Measurements from ENCODE around the gene RCL1. TPM values are rescaled to one million over a fixed set of nuclear protein-coding genes. Genes with fewer than 3 reads are reported as not detected.

Gene RCL1
- polyA plus RNA-seq, 1 donor (not counting 4 experiments of a cell fraction or from before 2014, with no cell fraction given) = 16.6 TPM

DNA sequence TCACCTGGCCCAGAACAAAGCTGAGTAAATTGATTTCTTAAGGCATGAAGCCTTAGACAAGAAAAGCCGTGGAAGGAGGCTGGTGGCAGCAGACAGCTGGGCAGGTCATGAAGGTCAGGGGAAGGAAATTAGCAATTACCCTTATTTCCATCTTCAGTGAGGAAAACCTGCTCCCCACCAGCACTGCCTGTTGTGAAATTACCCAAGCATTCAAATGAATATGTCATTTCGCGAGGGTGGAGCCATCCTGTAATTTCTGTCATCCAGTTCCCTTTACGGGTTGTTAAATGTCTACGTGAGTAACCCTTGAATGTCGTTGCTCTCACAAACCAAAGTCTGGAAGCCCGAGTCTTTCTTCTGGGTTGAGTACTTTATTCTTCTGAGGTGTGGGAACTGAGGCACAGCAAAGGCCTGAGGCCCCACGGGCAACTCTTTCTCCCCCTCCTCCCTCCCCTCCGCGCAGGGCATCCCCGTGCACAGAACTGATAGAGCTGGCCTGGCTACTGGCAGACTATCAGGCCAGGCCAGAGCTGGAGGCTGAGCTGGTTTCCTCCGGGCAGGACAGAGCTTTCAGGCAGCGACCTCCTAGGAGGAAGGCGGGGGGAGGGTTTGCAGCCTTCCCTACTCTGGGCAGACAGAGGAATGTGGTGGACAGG is 29.7 kb upstream of the RCL1 start:
- DNase-seq (ENCODE audit: low read depth, low spot score) = no peak
- Histone ChIP-seq H3K27ac (ENCODE audit: control insufficient read depth, insufficient read depth, low read length) (no peak overlapping the region), H3K4me2 (ENCODE audit: control insufficient read depth, extremely low read depth, insufficient read depth, low read depth, low read length) (peak overlapping the region; percentile 64)

DNA sequence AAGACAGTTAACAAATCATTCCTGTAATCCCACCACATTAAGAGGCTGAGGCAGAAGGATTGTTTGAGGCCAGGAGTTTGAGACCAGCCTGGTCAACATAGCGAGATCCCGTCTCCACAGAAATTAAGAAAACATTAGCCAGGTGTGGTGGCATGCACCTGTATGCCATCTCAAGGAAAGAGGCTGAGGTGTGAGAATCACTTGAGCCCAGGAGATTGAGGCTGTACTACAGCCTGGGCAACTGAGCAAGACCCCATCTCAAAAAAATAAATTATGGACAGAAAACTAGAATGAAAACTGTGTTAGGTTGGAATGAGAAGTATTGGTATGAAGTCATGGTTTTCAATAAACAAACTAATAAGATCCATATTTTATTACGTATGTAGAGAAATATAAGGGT is 28.7 kb upstream of the RCL1 start:
- H3K79me2 ChIP-seq (ENCODE audit: control insufficient read depth, insufficient read depth, low read length) = no peaks in the 10 kb centered on the region
- H2AFZ ChIP-seq (ENCODE audit: control insufficient read depth, low read length) = no peak overlapping the region
- peaks cover 8% of the 10 kb centered on the region for H3K4me1 ChIP-seq (ENCODE audit: control insufficient read depth, extremely low read depth, insufficient read depth, low read length)
- no peak overlapping the region for H3K9ac ChIP-seq (ENCODE audit: control insufficient read depth, extremely low read depth, insufficient read depth, low read length)
- dilution Hi-C loops (cut with MboI; ENCODE audit: extremely low pct_ligation_motif_present, low sequenced_read_pairs) = no loop called here
- H3K27ac ChIP-seq (ENCODE audit: control insufficient read depth, insufficient read depth, low read length) = no peak overlapping the region
- no peaks in the 10 kb centered on the region for H3K9me3 ChIP-seq (ENCODE audit: control insufficient read depth, low read depth, low read length)
- FAIRE-seq (no peak), DNase-seq (ENCODE audit: low read depth, low spot score) (no peak)
- H3K36me3 ChIP-seq (ENCODE audit: control insufficient read depth in 2 of 2, extremely low read depth in 1 of 2, insufficient read depth in 2 of 2, low read length in 2 of 2) = no peaks in the 10 kb centered on the region
- no peaks in the 10 kb centered on the region for H3K27me3 ChIP-seq (ENCODE audit: control insufficient read depth, extremely low read depth, insufficient read depth, low read length)
- no peak overlapping the region for H3K4me3 ChIP-seq (ENCODE audit: control insufficient read depth in 2 of 3, extremely low read depth in 1 of 3, insufficient read depth in 2 of 3, low read depth in 1 of 3, low read length in 3 of 3)
- H4K20me1 ChIP-seq (ENCODE audit: control insufficient read depth, extremely low read depth, insufficient read depth, low read length) = no peaks in the 10 kb centered on the region
- H3K9me1 ChIP-seq (ENCODE audit: control insufficient read depth, extremely low read depth, insufficient read depth, low read length) = no peaks in the 10 kb centered on the region
- H3K4me2 ChIP-seq (ENCODE audit: control insufficient read depth, extremely low read depth, insufficient read depth, low read depth, low read length) = no peak overlapping the region
- TF ChIP-seq CTCF (optimal IDR thresholded peaks at IDR 0.05 in 1 of 3, IDR thresholded peaks at IDR 0.05 in 1 of 3, conservative IDR thresholded peaks at IDR 0.05 in 1 of 3; ENCODE audit: extremely low read depth in 1 of 3, insufficient read depth in 2 of 3, low read length in 3 of 3) = no peak
- TF ChIP-seq EZH2 (IDR thresholded peaks at IDR 0.05; ENCODE audit: low read length) = no peak

More for the DNA sequence above, 29.7 kb upstream of the RCL1 start:
- TF ChIP-seq EZH2 (IDR thresholded peaks at IDR 0.05; ENCODE audit: low read length) (no peak), CTCF (optimal IDR thresholded peaks at IDR 0.05 in 1 of 3, IDR thresholded peaks at IDR 0.05 in 1 of 3, conservative IDR thresholded peaks at IDR 0.05 in 1 of 3; ENCODE audit: extremely low read depth in 1 of 3, insufficient read depth in 2 of 3, low read length in 3 of 3) (no peak)
- H3K4me3 ChIP-seq (ENCODE audit: control insufficient read depth in 2 of 3, extremely low read depth in 1 of 3, insufficient read depth in 2 of 3, low read depth in 1 of 3, low read length in 3 of 3) = no peak overlapping the region
- no peaks in the 10 kb centered on the region for H3K9me1 ChIP-seq (ENCODE audit: control insufficient read depth, extremely low read depth, insufficient read depth, low read length)
- peaks cover 6% of the 10 kb centered on the region for H3K4me1 ChIP-seq (ENCODE audit: control insufficient read depth, extremely low read depth, insufficient read depth, low read length)
- dilution Hi-C loops (cut with MboI; ENCODE audit: extremely low pct_ligation_motif_present, low sequenced_read_pairs) = no loop called here
- peak overlapping the region; percentile 34 for H2AFZ ChIP-seq (ENCODE audit: control insufficient read depth, low read length)
- H3K36me3 ChIP-seq (ENCODE audit: control insufficient read depth in 2 of 2, extremely low read depth in 1 of 2, insufficient read depth in 2 of 2, low read length in 2 of 2) = no peaks in the 10 kb centered on the region
- no peaks in the 10 kb centered on the region for H3K79me2 ChIP-seq (ENCODE audit: control insufficient read depth, insufficient read depth, low read length)
- FAIRE-seq = no peak
- no peaks in the 10 kb centered on the region for H4K20me1 ChIP-seq (ENCODE audit: control insufficient read depth, extremely low read depth, insufficient read depth, low read length)
- no peaks in the 10 kb centered on the region for H3K27me3 ChIP-seq (ENCODE audit: control insufficient read depth, extremely low read depth, insufficient read depth, low read length)
- H3K9ac ChIP-seq (ENCODE audit: control insufficient read depth, extremely low read depth, insufficient read depth, low read length) = no peak overlapping the region
- no peaks in the 10 kb centered on the region for H3K9me3 ChIP-seq (ENCODE audit: control insufficient read depth, low read depth, low read length)
